Fibroblast of skin of scalp (primary cell): ENCODE measurements around the gene PCDHGB3.

Experiments used
- DNase-seq: peaks from one replicate; pipeline ENCODE4 v3.0.0-alpha.2; 2013

Gene PCDHGB3

GRCh38 chr5:141421489-141421855 lies 51.4 kb downstream of the PCDHGB3 start:
- no peak for DNase-seq
